Loucy (cell line): Measurements from ENCODE around the gene ESYT2.

Experiments
- H2AFZ ChIP-seq: fragments of 200-600 bp; sonication (generic); 2 replicates; pipeline ENCODE4 v1.6.0; 2016; ENCODE audit warnings: antibody characterized with exemption, mild to moderate bottlenecking, low read length, moderate library complexity
- H3F3A ChIP-seq: fragments of 200-600 bp; 2 replicates; pipeline ENCODE4 v1.6.0; 2016; ENCODE audit warnings: antibody characterized with exemption, low read depth, mild to moderate bottlenecking
- H3K27me3 ChIP-seq: fragments of 200-600 bp; sonication (generic); 2 replicates; pipeline ENCODE4 v1.6.1; 2014; ENCODE audit warnings: low read length, mild to moderate bottlenecking; ENCODE audit not compliant: insufficient read depth, poor library complexity, severe bottlenecking
- H3K36me3 ChIP-seq: fragments of 200-600 bp; sonication (generic); 2 replicates; pipeline ENCODE4 v1.6.1; 2016; ENCODE audit warnings: low read length; ENCODE audit not compliant: insufficient read depth
- H3K4me1 ChIP-seq: fragments of 200-600 bp; sonication (generic); 2 replicates; pipeline ENCODE4 v1.5.1; 2014; ENCODE audit warnings: low read length, mild to moderate bottlenecking; ENCODE audit not compliant: insufficient read depth, poor library complexity, severe bottlenecking
- H3K4me2 ChIP-seq: fragments of 200-600 bp; sonication (generic); 2 replicates; pipeline ENCODE4 v1.6.0; 2014; ENCODE audit warnings: antibody characterized with exemption, low read length, low read depth, mild to moderate bottlenecking; ENCODE audit not compliant: poor library complexity, severe bottlenecking
- H3K4me3 ChIP-seq: fragments of 200-600 bp; sonication (generic); 2 replicates; pipeline ENCODE4 v1.5.1; 2014; ENCODE audit warnings: low read length, mild to moderate bottlenecking, mixed read lengths; ENCODE audit not compliant: poor library complexity, severe bottlenecking
- H3K79me2 ChIP-seq: fragments of 200-600 bp; sonication (generic); 2 replicates; pipeline ENCODE4 v1.6.1; 2014; ENCODE audit warnings: low read length; ENCODE audit not compliant: insufficient read depth
- H3K9ac ChIP-seq: fragments of 200-600 bp; sonication (generic); 2 replicates; pipeline ENCODE4 v1.6.0; 2014; ENCODE audit warnings: mild to moderate bottlenecking, low read depth, low read length, moderate library complexity; ENCODE audit not compliant: poor library complexity, severe bottlenecking
- H3K9me2 ChIP-seq: fragments of 200-600 bp; sonication (generic); replicated peaks from 2 replicates; pipeline ENCODE4 v1.6.1; 2016; ENCODE audit warnings: low read depth, low read length, mixed read lengths
- H3K9me3 ChIP-seq: fragments of 200-600 bp; sonication (generic); 2 replicates; pipeline ENCODE4 v1.6.1; 2014; ENCODE audit warnings: mild to moderate bottlenecking, antibody characterized with exemption, low read length, low read depth; ENCODE audit not compliant: insufficient read depth
- H4K20me1 ChIP-seq: fragments of 200-600 bp; sonication (generic); 2 replicates; pipeline ENCODE4 v1.6.0; 2014; ENCODE audit warnings: antibody characterized with exemption, low read length, mild to moderate bottlenecking; ENCODE audit not compliant: insufficient read depth, poor library complexity, severe bottlenecking
- CTCF ChIP-seq: fragments of 200-600 bp; sonication (generic); conservative IDR thresholded peaks from 2 replicates; pipeline ENCODE4 v1.5.1; 2014; ENCODE audit warnings: mild to moderate bottlenecking, antibody characterized with exemption, low read length
- EZH2phosphoT487 ChIP-seq: fragments of 200-600 bp; IDR thresholded peaks from 2 replicates; pipeline ENCODE4 v1.6.1; 2018; ENCODE audit warnings: antibody characterized with exemption, mild to moderate bottlenecking, moderate library complexity, borderline replicate concordance

The ESYT2 gene

GRCh38 chr7:158791107-158791506, 38.2 kb downstream of the ESYT2 start:
- Histone ChIP-seq H3K79me2 (peaks cover 28% of the 10 kb centered on the region; the same call in 1 of the 2 replicates), H2AFZ (no peak overlapping the region), H3K9me2 (no peaks in the 10 kb centered on the region), H3K9me3 (no peaks in the 10 kb centered on the region), H3K4me3 (no peak overlapping the region), H3K4me2 (no peak overlapping the region), H3K9ac (no peak overlapping the region), H4K20me1 (no peaks in the 10 kb centered on the region), H3K4me1 (peaks cover 3% of the 10 kb centered on the region), H3F3A (no peaks in the 10 kb centered on the region), H3K27me3 (no peaks in the 10 kb centered on the region), H3K36me3 (peaks cover 95% of the 10 kb centered on the region)
- TF ChIP-seq CTCF (no peak), EZH2phosphoT487 (no peak)

DNA sequence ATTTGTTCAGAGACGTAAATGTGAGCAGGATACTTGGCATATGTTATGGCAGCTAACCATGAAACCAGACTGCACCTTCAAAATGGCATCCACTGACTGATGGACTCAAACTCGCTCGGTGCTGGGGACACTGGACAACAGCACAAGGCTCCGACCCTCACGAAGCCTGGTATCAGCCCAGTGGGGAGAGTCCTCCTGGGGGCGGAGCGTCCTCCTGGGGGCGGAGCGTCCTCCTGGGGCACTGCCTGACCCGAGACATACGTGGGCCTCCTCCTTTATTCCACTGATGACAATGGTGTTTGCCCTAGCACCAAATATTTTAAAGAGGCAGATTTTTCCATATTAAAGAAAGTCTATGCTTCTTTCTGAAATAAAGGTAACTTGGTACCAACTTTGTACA, 39.5 kb downstream of the ESYT2 start:
- no peak overlapping the region for H2AFZ ChIP-seq
- H3F3A ChIP-seq, result no peaks in the 10 kb centered on the region
- H3K4me3 ChIP-seq, result no peak overlapping the region
- no peak overlapping the region for H3K4me2 ChIP-seq
- H3K9me2 ChIP-seq, result no peaks in the 10 kb centered on the region
- no peaks in the 10 kb centered on the region for H3K9me3 ChIP-seq
- no peak overlapping the region for H3K9ac ChIP-seq
- no peaks in the 10 kb centered on the region for H3K27me3 ChIP-seq
- TF ChIP-seq EZH2phosphoT487, result no peak
- TF ChIP-seq CTCF, result no peak
- peaks cover 92% of the 10 kb centered on the region for H3K36me3 ChIP-seq
- H4K20me1 ChIP-seq, result no peaks in the 10 kb centered on the region
- peaks cover 3% of the 10 kb centered on the region for H3K4me1 ChIP-seq
- peaks cover 16% of the 10 kb centered on the region; the same call in 1 of the 2 replicates for H3K79me2 ChIP-seq

DNA sequence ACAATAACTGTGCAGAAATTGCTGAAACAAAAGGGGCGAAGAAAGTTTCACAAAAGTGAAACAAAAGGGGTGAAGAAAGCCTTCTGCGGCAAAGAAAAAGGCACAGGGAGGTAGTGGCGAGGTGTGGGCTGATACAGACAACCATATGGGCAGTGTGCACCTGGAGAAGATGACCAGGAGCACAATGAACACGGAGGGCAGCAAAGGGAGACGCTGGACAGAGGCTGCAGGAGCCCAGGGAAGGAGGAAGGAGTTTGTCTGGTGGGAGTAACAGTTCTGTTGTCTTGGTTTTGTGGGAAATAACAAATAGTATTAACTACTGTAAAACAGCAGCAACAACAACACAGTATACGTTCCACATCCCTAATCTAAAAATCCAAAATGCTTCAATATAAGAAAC, 42.4 kb downstream of the ESYT2 start:
- Histone ChIP-seq H2AFZ (no peak overlapping the region), H3K4me2 (no peak overlapping the region), H3K9me2 (no peaks in the 10 kb centered on the region), H3K9ac (no peak overlapping the region), H3F3A (0 out of 2 replicates have a peak, but pooled peaks cover 3% of the 10 kb centered on the region), H3K36me3 (peaks cover 94% of the 10 kb centered on the region; the same call in 1 of the 2 replicates), H3K4me1 (peaks cover 3% of the 10 kb centered on the region), H3K4me3 (no peak overlapping the region), H3K79me2 (peaks cover 5% of the 10 kb centered on the region; the same call in 1 of the 2 replicates), H4K20me1 (no peaks in the 10 kb centered on the region), H3K27me3 (no peaks in the 10 kb centered on the region), H3K9me3 (no peaks in the 10 kb centered on the region)
- TF ChIP-seq EZH2phosphoT487 (no peak), CTCF (no peak)
